Mesothelial cell of epicardium (in vitro differentiated cells): Measurements from ENCODE around the gene PSD2. TPM values are rescaled to one million over a fixed set of nuclear protein-coding genes. Genes with fewer than 3 reads are reported as not detected.

Source experiments
- DNase-seq, 2 experiments: peaks; one replicate each; pipeline ENCODE4 v3.0.0; 2021; ENCODE audit warnings: low spot score in 2 of 2; ENCODE audit not compliant: unreplicated experiment in 2 of 2
- H3K27ac Mint-ChIP-seq: 2 replicates; pipeline ENCODE4 v1.8.0; 2021; ENCODE audit warnings: mixed read lengths
- H3K27me3 Mint-ChIP-seq: 2 replicates; pipeline ENCODE4 v1.8.0; 2021; ENCODE audit warnings: low read depth, mixed read lengths
- H3K36me3 Mint-ChIP-seq: 2 replicates; pipeline ENCODE4 v1.8.0; 2021; ENCODE audit warnings: mixed read lengths
- H3K4me1 Mint-ChIP-seq: 2 replicates; pipeline ENCODE4 v1.8.0; 2021; ENCODE audit warnings: mixed read lengths
- H3K4me3 Mint-ChIP-seq: 2 replicates; pipeline ENCODE4 v1.8.0; 2021; ENCODE audit warnings: mild to moderate bottlenecking, moderate library complexity, mixed read lengths
- H3K9me3 Mint-ChIP-seq: 2 replicates; pipeline ENCODE4 v1.8.0; 2021; ENCODE audit warnings: mixed read lengths
- total RNA-seq: library from RNA; stranded (reverse); gene quantifications from 3 replicates; pipeline ENCODE4 v1.2.1, GENCODE V29; 2021
- TF ChIP-seq, protein P1 (sequence below): fragments of 200-600 bp; sonication (generic); IDR thresholded peaks from one replicate; pipeline ENCODE4 v1.5.0; 2021; ENCODE audit warnings: antibody characterized with exemption; ENCODE audit not compliant: unreplicated experiment

The PSD2 gene
- total RNA-seq, 1 donor from 2014 or later, result 0.78 TPM

DNA sequence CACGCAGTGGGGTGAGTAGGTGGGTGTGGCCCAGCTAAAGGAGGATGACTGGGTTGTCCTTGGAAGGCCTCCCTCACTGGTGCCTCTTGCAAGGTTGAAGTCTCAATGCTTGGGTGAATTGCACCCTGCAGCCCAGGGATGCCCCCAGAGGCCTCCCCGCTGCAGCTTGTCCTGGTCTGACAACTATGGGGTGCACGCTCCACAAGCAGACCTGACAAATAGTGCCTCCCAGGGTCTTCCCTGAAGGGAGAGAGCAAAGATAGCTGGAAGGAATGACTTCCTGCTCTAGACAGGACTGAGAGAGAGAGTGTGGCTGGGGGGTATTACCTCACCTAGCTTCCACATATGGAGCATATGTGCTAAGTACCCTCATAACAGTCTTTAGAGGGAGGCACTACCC lies 1.7 kb downstream of the PSD2 start:
- TF ChIP-seq, protein P1, sequence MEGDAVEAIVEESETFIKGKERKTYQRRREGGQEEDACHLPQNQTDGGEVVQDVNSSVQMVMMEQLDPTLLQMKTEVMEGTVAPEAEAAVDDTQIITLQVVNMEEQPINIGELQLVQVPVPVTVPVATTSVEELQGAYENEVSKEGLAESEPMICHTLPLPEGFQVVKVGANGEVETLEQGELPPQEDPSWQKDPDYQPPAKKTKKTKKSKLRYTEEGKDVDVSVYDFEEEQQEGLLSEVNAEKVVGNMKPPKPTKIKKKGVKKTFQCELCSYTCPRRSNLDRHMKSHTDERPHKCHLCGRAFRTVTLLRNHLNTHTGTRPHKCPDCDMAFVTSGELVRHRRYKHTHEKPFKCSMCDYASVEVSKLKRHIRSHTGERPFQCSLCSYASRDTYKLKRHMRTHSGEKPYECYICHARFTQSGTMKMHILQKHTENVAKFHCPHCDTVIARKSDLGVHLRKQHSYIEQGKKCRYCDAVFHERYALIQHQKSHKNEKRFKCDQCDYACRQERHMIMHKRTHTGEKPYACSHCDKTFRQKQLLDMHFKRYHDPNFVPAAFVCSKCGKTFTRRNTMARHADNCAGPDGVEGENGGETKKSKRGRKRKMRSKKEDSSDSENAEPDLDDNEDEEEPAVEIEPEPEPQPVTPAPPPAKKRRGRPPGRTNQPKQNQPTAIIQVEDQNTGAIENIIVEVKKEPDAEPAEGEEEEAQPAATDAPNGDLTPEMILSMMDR, result no peak
- Mint-ChIP-seq H3K9me3 (no peaks in the 10 kb centered on the region), H3K4me1 (peaks cover 3% of the 10 kb centered on the region), H3K27ac (no peak overlapping the region), H3K36me3 (no peaks in the 10 kb centered on the region), H3K4me3 (no peak overlapping the region), H3K27me3 (peaks cover 95% of the 10 kb centered on the region)
- DNase-seq, result no peak

DNA sequence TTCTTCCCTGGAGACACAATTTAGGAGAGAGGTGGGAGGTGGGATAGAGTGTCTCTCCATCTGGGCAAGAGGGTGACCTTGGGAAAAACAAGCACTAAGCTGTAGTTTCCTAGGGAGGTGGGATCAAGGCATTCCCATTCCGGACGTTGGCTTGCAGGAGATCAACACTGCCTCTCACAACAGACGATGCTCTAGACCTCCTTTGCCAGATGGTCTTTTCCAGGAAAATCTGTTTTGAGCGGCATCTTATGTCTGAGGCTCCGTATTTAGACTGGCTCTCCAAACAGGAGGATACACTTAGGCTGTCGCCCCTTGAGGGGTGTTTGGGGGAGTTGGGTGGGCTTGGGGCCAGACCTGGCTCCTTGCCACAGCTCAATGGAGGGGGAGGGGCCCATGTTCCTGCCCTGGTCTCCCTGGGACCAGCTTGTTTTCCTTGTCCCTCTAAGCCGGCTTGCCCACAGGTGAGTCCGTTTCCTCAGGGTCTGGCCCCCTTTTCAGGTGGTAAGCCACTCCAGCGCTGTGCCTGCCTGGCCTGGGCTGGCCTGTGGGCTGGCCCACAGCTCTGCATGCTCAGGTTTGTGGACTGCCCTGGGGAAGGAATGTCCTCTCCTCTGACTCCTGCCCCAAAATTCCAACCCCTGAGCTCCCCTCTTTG lies 2.4 kb downstream of the PSD2 start:
- TF ChIP-seq, protein P1, result no peak
- DNase-seq, result no peak
- Mint-ChIP-seq H3K27ac (no peak overlapping the region), H3K27me3 (peaks cover 95% of the 10 kb centered on the region), H3K4me1 (peaks cover 3% of the 10 kb centered on the region), H3K36me3 (no peaks in the 10 kb centered on the region), H3K9me3 (no peaks in the 10 kb centered on the region), H3K4me3 (no peak overlapping the region)

DNA sequence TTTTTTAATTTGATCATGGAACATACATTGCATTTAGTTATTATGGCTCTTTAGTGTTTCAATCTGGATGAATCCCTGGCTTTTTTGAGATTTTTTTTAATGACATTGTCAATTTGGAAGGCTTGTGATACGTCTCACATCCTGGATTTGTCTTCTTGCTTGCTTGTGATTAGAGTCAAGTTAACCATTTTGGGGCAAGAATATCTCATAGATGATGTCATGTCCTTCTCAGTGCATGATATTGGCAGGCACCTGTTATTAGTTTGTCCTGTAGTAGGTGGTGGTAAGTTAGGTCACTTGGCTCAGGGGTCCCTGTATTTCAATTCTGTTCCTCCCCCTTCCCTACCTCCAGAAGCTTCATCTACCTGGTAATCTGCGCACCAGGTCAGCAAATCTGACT lies 3.3 kb downstream of the PSD2 start:
- no peaks in the 10 kb centered on the region for H3K36me3 Mint-ChIP-seq

DNA sequence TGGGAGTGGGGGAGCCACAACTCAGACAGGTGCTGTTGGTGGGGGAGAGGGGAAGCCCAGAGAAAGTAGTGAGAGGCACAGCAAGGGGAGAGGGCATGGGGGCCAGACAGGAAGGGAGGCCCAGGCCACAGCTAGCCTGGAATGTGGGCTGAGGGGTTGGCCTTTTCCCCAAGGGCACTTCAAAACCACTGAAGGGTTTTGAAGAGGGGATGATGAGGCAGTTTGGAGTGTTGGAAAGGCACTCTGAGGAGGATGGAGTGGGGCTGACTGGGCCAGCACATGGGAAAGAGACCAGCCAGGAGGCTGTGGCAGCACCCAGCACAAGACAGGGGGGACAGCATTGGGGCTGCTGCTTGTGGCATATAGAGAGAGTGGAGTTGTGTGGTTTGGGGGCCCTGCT lies 3.8 kb downstream of the PSD2 start:
- Mint-ChIP-seq H3K27ac (no peak overlapping the region), H3K36me3 (no peaks in the 10 kb centered on the region), H3K9me3 (no peaks in the 10 kb centered on the region), H3K27me3 (peaks cover 95% of the 10 kb centered on the region), H3K4me1 (peaks cover 3% of the 10 kb centered on the region), H3K4me3 (no peak overlapping the region)
- no peak for DNase-seq
- TF ChIP-seq, protein P1, result no peak

More for the DNA sequence above, 3.3 kb downstream of the PSD2 start:
- Mint-ChIP-seq H3K4me1 (peaks cover 3% of the 10 kb centered on the region), H3K27me3 (peaks cover 95% of the 10 kb centered on the region), H3K9me3 (no peaks in the 10 kb centered on the region), H3K27ac (no peak overlapping the region), H3K4me3 (no peak overlapping the region)
- no peak for DNase-seq
- TF ChIP-seq, protein P1, result no peak

DNA sequence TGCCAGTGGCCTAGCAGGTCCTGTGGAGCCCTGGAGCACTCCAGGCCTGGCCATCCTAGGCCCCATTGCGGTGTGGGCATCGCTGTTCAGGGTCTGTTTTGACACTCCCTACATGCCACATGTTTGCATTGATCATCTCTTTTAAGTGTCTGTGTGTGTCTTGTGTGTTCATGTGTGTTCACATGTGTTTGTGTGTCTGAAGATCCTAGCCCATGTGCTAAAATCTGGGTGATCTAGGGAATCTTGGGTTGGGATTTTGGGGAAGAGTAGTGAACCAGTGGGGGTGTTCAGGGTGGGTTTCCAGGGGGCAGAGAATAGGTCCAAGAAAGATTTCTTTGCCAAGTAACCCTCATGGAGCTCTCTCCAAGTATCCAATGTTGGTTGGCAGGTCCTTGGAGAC lies 8.4 kb downstream of the PSD2 start:
- no peaks in the 10 kb centered on the region for H3K9me3 Mint-ChIP-seq
- H3K36me3 Mint-ChIP-seq, result no peaks in the 10 kb centered on the region
- TF ChIP-seq, protein P1, result no peak
- peaks cover 91% of the 10 kb centered on the region for H3K27me3 Mint-ChIP-seq
- no peak overlapping the region for H3K27ac Mint-ChIP-seq
- DNase-seq, result no peak
- H3K4me1 Mint-ChIP-seq, result no peaks in the 10 kb centered on the region
- H3K4me3 Mint-ChIP-seq, result no peak overlapping the region
